A549 (cell line): Measurements from ENCODE around the gene VDAC2.

ENCODE experiments used
- CHD2 ChIP-seq: fragments of 150-350 bp; IDR thresholded peaks from 2 replicates; pipeline ENCODE4 v1.6.1; 2014; ENCODE audit warnings: low read length; ENCODE audit not compliant: partially characterized antibody
- CTCF ChIP-seq: fragments of >200 bp; sonication (Bioruptor Twin); formaldehyde crosslinking; IDR thresholded peaks from 3 replicates; pipeline ENCODE4 v1.5.1; 2016
- HDAC2 ChIP-seq: fragments of 200-600 bp; sonication (generic); IDR thresholded peaks from 2 replicates; pipeline ENCODE4 v1.6.1; 2016
- JUNB ChIP-seq: fragments of >200 bp; sonication (Bioruptor Twin); formaldehyde crosslinking; IDR thresholded peaks from 2 replicates; pipeline ENCODE4 v1.6.1; 2016
- MAX ChIP-seq: IDR thresholded peaks from 2 replicates; pipeline ENCODE4 v1.6.1; 2012
- PBX3 ChIP-seq: IDR thresholded peaks from 2 replicates; pipeline ENCODE4 v1.6.1; 2012
- POLR2A ChIP-seq: IDR thresholded peaks from 2 replicates; pipeline ENCODE4 v1.6.1; 2012; ENCODE audit warnings: mild to moderate bottlenecking, low read length
- RAD21 ChIP-seq, 2 experiments: fragments of >200 bp in 1 of 2; sonication (Bioruptor Twin) in 1 of 2; formaldehyde crosslinking in 1 of 2; IDR thresholded peaks in 1 of 2; conservative IDR thresholded peaks in 1 of 2; 2 replicates in 1 of 2; 3 replicates in 1 of 2; pipeline ENCODE4 v1.6.1; 2012 to 2018; ENCODE audit warnings: inconsistent platforms in 1 of 2
- RNF2 ChIP-seq: fragments of 200-600 bp; sonication (generic); IDR thresholded peaks from 2 replicates; pipeline ENCODE4 v1.6.1; 2016; ENCODE audit warnings: low read depth, mild to moderate bottlenecking, antibody characterized with exemption, moderate library complexity, borderline replicate concordance
- SREBF2 ChIP-seq: fragments of 450-650 bp; IDR thresholded peaks from 2 replicates; pipeline ENCODE4 v1.6.1; 2014; ENCODE audit warnings: mild to moderate bottlenecking, moderate library complexity
- TF ChIP-seq, protein P1 (sequence below): fragments of 450-650 bp; IDR thresholded peaks from 2 replicates; pipeline ENCODE4 v1.6.1; 2014; ENCODE audit warnings: antibody characterized with exemption
- TF ChIP-seq, protein P2 (sequence below): IDR thresholded peaks from 2 replicates; pipeline ENCODE4 v1.6.1; 2012; ENCODE audit warnings: low read depth, borderline replicate concordance

DNA sequence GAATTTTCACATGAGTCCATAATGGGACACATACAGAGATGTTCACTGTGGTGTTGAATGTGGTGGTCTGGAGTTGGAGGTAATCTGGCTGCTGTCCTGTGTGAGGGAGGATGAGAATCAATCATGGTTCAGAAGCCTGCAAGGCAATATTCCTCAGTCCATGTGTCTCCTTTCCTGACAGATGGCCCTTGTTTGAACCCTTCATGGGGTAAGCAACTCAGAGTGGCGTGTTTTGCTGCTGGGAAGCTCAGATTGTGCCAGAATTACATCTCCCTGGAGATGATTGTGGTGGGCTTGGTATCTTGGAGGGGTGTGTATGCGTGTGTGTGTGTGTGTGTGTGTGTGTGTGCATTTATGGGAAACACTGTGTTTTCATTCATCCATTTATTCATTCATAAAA, 69.6 kb downstream of the VDAC2 start:
- TF ChIP-seq CTCF (no peak), POLR2A (no peak), MAX (no peak), CHD2 (no peak), SREBF2 (no peak), RNF2 (no peak), RAD21 (conservative IDR thresholded peaks at IDR 0.05 in 1 of 2, IDR thresholded peaks at IDR 0.05 in 1 of 2) (no peak), JUNB (no peak), PBX3 (no peak), HDAC2 (no peak)
- TF ChIP-seq, protein P1, sequence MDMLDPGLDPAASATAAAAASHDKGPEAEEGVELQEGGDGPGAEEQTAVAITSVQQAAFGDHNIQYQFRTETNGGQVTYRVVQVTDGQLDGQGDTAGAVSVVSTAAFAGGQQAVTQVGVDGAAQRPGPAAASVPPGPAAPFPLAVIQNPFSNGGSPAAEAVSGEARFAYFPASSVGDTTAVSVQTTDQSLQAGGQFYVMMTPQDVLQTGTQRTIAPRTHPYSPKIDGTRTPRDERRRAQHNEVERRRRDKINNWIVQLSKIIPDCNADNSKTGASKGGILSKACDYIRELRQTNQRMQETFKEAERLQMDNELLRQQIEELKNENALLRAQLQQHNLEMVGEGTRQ, result no peak
- TF ChIP-seq, protein P2, sequence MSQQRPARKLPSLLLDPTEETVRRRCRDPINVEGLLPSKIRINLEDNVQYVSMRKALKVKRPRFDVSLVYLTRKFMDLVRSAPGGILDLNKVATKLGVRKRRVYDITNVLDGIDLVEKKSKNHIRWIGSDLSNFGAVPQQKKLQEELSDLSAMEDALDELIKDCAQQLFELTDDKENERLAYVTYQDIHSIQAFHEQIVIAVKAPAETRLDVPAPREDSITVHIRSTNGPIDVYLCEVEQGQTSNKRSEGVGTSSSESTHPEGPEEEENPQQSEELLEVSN, result no peak
